ENCODE measurements around the gene NPFF.

- TF ChIP-seq, protein P1, sequence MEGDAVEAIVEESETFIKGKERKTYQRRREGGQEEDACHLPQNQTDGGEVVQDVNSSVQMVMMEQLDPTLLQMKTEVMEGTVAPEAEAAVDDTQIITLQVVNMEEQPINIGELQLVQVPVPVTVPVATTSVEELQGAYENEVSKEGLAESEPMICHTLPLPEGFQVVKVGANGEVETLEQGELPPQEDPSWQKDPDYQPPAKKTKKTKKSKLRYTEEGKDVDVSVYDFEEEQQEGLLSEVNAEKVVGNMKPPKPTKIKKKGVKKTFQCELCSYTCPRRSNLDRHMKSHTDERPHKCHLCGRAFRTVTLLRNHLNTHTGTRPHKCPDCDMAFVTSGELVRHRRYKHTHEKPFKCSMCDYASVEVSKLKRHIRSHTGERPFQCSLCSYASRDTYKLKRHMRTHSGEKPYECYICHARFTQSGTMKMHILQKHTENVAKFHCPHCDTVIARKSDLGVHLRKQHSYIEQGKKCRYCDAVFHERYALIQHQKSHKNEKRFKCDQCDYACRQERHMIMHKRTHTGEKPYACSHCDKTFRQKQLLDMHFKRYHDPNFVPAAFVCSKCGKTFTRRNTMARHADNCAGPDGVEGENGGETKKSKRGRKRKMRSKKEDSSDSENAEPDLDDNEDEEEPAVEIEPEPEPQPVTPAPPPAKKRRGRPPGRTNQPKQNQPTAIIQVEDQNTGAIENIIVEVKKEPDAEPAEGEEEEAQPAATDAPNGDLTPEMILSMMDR (optimal IDR thresholded peaks at IDR 0.05 in 1 of 3, IDR thresholded peaks at IDR 0.05 in 1 of 3, conservative IDR thresholded peaks at IDR 0.05 in 1 of 3; ENCODE audit: extremely low read depth in 1 of 3, insufficient read depth in 2 of 3, low read length in 3 of 3) = no peak
- no peak for TF ChIP-seq EZH2 (IDR thresholded peaks at IDR 0.05; ENCODE audit: low read length)
Measured at GRCh38 chr12:53506450-53506785, 866 bp downstream of the NPFF start.

All from keratinocyte (primary cell).